Keratinocyte (primary cell): Measurements from ENCODE around the gene ADAMTS9.

Experiments
- CTCF ChIP-seq, 3 experiments: IDR thresholded peaks in 1 of 3; conservative IDR thresholded peaks in 1 of 3; optimal IDR thresholded peaks in 1 of 3; 2 replicates in 2 of 3; 3 replicates in 1 of 3; pipeline versions ENCODE3 to v1.5.1; 2011; ENCODE audit warnings: low read length in 3 of 3, mild to moderate bottlenecking in 3 of 3, moderate library complexity in 2 of 3, control low read depth in 1 of 3, inconsistent platforms in 1 of 3; ENCODE audit not compliant: insufficient read depth in 2 of 3; ENCODE audit errors: extremely low read depth in 1 of 3
- EZH2 ChIP-seq: IDR thresholded peaks from one replicate; pipeline ENCODE4 v1.6.1; 2012; ENCODE audit warnings: inconsistent platforms, mild to moderate bottlenecking, low read length, moderate library complexity

GRCh38 chr3:64604313-64604712, 83.5 kb downstream of the ADAMTS9 start:
- TF ChIP-seq CTCF (optimal IDR thresholded peaks at IDR 0.05 in 1 of 3, IDR thresholded peaks at IDR 0.05 in 1 of 3, conservative IDR thresholded peaks at IDR 0.05 in 1 of 3; ENCODE audit: extremely low read depth in 1 of 3, insufficient read depth in 2 of 3, low read length in 3 of 3) = no peak
- no peak for TF ChIP-seq EZH2
